GM10248 (cell line): ENCODE results near the gene P4HA2.

Source experiments
- CTCF ChIA-PET: fragments of 300-600 bp; sonication (Branson Sonifier 250); formaldehyde crosslinking; extraction: SDS; loops from one replicate; lab custom pipeline; 2021; ENCODE audit warnings: antibody characterized with exemption; lab: Yijun Ruan, JAX
- POLR2A ChIA-PET: fragments of 350-650 bp; sonication (Branson Sonifier 250); formaldehyde crosslinking; extraction: SDS; loops from one replicate; lab custom pipeline; 2020; ENCODE audit warnings: antibody characterized with exemption; lab: Yijun Ruan, JAX
- DNase-seq: peaks from one replicate; pipeline ENCODE4 v3.0.0; 2012; ENCODE audit errors: extremely low spot score
- TF ChIP-seq, protein P1 (sequence below): IDR thresholded peaks from 2 replicates; pipeline ENCODE4 v1.5.1; 2012; ENCODE audit warnings: mild to moderate bottlenecking, low read depth; ENCODE audit errors: extremely low read depth, missing control alignments, control extremely low read depth

Gene P4HA2

DNA sequence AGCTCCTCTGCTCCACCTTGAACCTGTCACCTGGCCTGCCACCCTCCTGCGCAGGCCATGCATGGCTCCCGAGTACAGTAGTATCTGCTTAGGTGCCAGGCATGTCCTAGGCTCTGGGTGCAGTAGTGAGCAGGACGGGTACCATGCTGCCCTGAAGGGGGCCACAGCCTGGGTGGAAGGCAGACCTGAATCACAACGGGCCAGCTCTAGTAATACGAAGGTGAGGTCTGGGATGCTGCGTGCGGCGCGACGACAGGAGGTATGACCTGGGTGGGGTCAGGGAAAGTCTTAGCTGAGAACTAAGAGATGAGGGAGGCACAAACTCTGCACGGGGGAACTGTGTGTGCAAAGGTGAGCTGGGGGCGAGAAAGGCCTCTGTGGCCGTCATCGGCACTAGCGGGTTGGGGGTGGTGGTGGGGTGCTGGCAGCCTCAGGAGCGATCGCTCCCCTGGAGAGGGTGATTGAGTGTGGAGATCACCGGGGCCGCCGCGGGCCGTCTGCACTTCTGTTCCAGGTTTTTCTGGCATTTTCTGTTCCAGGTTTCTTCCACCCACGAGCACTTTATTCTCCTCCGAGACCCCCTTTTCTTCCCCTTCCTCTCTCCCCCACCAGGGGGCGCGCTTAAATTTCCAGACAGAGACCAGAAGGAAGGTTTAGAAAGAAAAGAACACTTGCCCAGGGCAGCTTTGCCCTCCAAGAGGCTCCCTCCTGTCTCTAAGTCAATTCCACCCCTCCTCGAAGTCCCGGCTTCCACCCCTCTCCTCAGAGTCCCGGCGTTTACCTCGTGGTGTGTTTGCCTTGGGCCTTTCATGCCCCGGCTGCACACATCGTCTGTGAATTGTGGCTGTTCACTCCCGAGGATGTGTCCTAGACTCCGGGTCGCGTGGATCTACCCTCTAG lies 44.9 kb upstream of the P4HA2 start:
- peak; percentile 70 for DNase-seq
- TF ChIP-seq, protein P1, sequence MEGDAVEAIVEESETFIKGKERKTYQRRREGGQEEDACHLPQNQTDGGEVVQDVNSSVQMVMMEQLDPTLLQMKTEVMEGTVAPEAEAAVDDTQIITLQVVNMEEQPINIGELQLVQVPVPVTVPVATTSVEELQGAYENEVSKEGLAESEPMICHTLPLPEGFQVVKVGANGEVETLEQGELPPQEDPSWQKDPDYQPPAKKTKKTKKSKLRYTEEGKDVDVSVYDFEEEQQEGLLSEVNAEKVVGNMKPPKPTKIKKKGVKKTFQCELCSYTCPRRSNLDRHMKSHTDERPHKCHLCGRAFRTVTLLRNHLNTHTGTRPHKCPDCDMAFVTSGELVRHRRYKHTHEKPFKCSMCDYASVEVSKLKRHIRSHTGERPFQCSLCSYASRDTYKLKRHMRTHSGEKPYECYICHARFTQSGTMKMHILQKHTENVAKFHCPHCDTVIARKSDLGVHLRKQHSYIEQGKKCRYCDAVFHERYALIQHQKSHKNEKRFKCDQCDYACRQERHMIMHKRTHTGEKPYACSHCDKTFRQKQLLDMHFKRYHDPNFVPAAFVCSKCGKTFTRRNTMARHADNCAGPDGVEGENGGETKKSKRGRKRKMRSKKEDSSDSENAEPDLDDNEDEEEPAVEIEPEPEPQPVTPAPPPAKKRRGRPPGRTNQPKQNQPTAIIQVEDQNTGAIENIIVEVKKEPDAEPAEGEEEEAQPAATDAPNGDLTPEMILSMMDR, result peak; percentile 71
- CTCF ChIA-PET, result interaction anchor here (0.8 to 5.6 kb wide), 34 partner anchors 9 to 233 kb away, joined by 3 to 42 read pairs (median 5); partner anchors contain the start of genes P4HA2, SLC22A4 and SLC22A5
- POLR2A ChIA-PET, result no interaction called here

DNA sequence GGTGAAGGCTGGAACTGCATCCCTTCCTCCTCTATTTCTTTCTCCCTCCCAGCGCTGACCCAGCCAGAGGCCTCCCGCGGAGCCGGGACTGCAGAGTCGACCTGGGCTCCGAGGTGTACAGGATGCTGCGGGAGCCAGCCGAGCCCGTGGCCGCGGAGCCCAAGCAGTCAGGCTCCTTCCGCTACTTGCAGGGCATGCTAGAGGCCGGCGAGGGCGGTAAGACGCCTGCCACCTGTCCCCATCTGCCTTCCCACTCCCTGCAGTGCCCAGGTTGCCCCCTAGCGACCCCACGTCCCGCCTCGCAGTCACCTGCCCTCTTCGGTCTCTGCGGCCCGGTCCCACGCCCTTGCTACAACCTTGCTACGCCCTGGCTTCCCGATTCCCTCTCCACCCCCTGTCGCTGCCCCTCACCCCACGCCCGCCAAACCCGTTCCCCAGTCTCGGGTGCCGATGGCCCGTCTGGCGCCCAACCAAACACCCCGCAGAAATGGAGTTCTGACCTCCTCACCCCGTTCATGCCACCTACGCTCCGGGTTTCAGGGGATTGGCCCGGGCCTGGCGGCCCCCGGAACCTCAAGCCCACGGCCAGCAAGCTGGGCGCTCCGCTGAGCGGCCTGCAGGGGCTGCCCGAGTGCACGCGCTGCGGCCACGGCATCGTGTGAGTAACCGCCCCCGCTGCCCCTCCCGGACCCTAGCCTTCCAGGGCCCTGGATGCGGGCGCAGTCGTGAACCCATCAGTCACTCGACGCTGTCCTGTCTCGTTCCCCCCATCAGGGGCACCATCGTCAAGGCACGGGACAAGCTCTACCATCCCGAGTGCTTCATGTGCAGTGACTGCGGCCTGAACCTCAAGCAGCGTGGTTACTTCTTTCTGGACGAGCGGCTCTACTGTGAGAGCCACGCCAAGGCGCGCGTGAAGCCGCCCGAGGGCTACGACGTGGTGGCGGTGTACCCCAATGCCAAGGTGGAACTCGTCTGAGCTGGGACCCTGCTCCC lies 43.9 kb upstream of the P4HA2 start:
- no peak for DNase-seq
- CTCF ChIA-PET, result interaction anchor here (0.8 to 5.6 kb wide), 34 partner anchors 8 to 234 kb away, joined by 3 to 42 read pairs (median 5); partner anchors contain the start of genes P4HA2, SLC22A4 and SLC22A5
- POLR2A ChIA-PET, result no interaction called here
- TF ChIP-seq, protein P1, result peak; percentile 32

DNA sequence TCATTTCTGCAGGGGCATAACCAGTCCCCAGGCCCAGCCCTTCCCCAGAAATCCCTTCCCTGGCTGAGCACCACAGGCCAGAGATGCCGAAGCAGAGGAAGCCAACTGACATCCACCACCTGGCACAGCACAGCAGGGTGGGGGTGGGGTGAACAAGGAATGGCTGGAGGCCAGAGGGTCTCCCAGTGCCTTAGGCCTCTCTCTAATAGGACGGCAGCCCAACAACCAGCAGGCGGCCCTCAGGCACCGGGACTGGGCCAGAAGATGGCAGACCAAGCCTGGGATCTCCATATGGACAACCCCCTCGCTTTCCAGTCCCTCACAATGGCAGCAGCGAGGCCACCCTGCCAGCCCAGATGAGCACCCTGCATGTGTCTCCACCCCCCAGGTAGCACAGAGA lies 43.1 kb upstream of the P4HA2 start:
- ChIA-PET POLR2A (no interaction called here), CTCF (interaction anchor here (1.6 to 5.1 kb wide), 6 partner anchors 10 to 230 kb away, joined by 3 to 42 read pairs (median 16); partner anchors contain the start of gene SLC22A4)
- TF ChIP-seq, protein P1, result no peak
- DNase-seq, result no peak

DNA sequence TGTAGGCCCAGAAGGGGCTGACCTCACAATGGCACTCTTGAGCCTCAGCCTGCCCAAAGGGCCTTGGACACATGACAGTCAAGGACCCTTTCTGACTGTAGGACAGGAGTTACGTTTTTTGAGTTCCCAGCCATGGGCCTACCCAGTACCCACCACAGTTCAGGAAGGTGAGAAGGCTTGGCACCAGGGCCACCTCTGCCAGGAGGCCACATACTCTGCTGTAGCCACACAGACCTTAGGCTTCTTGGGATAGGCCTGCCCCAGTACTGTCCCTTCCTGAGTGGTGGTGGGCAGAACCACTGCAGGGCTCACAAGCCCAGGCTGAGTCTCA lies 42.6 kb upstream of the P4HA2 start:
- ChIA-PET POLR2A (no interaction called here), CTCF (interaction anchor here (1.6 to 8.2 kb wide), 6 partner anchors 10 to 32 kb away, joined by 3 to 81 read pairs (median 21); partner anchors contain the start of gene SLC22A4)
- TF ChIP-seq, protein P1, result no peak
- DNase-seq, result no peak

DNA sequence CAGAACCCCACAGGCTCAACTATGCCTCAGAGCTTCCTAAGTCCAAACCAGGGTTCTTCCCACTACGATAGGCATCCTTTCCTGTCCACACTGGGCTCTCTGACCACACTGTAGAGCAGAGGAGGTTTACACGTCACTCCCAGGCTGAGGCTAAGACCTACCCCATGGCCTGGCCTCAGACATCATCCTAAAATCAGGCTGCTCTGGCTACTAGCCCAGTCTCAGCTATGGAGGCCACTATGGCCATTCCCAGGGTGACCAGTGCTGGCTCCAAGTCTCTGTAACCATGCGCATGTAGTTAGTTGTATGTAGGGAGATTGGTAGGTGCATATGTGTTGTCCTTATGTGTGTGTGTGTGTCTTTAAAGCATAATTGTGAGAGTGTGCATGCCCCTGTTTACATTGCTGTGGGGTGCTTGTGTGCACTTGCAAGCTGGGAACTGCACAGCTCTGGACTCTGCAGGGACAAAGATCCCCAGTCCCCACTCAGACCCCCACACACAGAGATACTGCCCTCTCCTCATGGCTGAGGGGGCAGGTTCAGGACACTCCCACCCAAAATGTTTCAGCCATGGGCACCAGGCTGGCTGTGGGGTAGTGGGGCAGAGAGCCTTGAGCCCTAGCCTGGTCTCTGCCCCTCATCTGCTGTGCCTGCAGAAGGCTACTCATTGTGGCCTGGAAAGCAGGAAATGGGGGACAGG lies 42.1 kb upstream of the P4HA2 start:
- DNase-seq, result no peak
- TF ChIP-seq, protein P1, result no peak
- ChIA-PET POLR2A (no interaction called here), CTCF (interaction anchor here (1.6 to 8.2 kb wide), 4 partner anchors 10 to 31 kb away, joined by 3 to 81 read pairs (median 9); partner anchors contain the start of gene SLC22A4)
